ENCODE measurements around the gene DLGAP3.

DNA sequence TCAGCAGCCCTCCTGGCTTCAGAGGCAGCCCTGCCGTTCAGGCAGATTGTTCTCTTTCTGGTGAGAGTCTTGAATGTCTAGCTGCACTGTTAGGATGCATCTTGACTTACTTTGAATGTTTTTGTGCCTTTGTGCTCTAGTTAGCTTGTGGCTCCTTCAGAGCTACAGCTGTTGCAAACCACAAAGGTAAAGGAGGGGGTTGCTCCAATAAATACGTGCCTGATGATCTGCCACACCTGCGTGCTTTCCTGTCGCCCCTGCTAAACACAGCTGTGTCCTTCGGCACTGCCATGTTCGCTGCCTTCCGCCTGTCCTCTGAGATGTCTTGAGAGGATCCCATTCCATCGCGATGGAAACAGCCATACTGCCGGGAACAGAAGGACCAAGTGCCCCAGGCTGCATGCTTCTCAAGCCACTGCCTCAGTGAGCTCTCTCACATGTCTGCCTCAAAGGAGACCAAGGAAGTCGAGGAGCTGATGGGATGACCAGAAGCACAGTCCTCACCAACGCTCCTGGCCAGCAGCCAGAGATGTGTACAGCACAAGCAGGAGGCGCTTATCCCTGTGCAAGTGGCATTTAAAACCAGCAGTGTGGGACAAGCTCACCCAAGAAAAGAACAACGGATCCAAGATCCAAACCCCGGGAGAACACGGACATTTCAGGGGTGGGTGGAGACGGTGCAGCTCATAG is 57.9 kb downstream of the DLGAP3 start:
- TF ChIP-seq, protein P1, sequence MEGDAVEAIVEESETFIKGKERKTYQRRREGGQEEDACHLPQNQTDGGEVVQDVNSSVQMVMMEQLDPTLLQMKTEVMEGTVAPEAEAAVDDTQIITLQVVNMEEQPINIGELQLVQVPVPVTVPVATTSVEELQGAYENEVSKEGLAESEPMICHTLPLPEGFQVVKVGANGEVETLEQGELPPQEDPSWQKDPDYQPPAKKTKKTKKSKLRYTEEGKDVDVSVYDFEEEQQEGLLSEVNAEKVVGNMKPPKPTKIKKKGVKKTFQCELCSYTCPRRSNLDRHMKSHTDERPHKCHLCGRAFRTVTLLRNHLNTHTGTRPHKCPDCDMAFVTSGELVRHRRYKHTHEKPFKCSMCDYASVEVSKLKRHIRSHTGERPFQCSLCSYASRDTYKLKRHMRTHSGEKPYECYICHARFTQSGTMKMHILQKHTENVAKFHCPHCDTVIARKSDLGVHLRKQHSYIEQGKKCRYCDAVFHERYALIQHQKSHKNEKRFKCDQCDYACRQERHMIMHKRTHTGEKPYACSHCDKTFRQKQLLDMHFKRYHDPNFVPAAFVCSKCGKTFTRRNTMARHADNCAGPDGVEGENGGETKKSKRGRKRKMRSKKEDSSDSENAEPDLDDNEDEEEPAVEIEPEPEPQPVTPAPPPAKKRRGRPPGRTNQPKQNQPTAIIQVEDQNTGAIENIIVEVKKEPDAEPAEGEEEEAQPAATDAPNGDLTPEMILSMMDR (IDR thresholded peaks at IDR 0.05), result no peak
- TF ChIP-seq POLR2A (IDR thresholded peaks at IDR 0.05; ENCODE audit: low read length), result no peak
- TF ChIP-seq CEBPB (IDR thresholded peaks at IDR 0.05), result no peak
- no peak for TF ChIP-seq ZFP36 (IDR thresholded peaks at IDR 0.05; ENCODE audit: borderline replicate concordance, partially characterized antibody)
- TF ChIP-seq POLR2AphosphoS2 (conservative IDR thresholded peaks at IDR 0.05; ENCODE audit: low read length), result no peak
- TF ChIP-seq, protein P2, sequence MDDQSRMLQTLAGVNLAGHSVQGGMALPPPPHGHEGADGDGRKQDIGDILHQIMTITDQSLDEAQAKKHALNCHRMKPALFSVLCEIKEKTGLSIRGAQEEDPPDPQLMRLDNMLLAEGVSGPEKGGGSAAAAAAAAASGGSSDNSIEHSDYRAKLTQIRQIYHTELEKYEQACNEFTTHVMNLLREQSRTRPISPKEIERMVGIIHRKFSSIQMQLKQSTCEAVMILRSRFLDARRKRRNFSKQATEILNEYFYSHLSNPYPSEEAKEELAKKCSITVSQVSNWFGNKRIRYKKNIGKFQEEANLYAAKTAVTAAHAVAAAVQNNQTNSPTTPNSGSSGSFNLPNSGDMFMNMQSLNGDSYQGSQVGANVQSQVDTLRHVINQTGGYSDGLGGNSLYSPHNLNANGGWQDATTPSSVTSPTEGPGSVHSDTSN (IDR thresholded peaks at IDR 0.05), result no peak
- TF ChIP-seq NR3C1 (IDR thresholded peaks at IDR 0.05), result no peak
- TF ChIP-seq BHLHE40 (IDR thresholded peaks at IDR 0.05; ENCODE audit: low read depth, low read length), result no peak

All from A549 (cell line).